Peyer's patch (tissue), 4 donors: ENCODE data around the gene ITGB4. TPM values are rescaled to one million over a fixed set of nuclear protein-coding genes. Genes with fewer than 3 reads are reported as not detected.

ENCODE experiments used
- DNase-seq, 3 donors: peaks; one replicate each; pipeline ENCODE4 v3.0.0-alpha.2; 2017 to 2019
- H3K27ac ChIP-seq, 4 donors: fragments of 200-600 bp; sonication (generic); one replicate each; pipeline ENCODE4 v1.5.1; 2016 to 2019
- H3K27me3 ChIP-seq, 2 donors: fragments of 200-600 bp; sonication (generic); one replicate each; pipeline ENCODE4 v1.5.1; 2019
- H3K36me3 ChIP-seq, 3 donors: fragments of 200-600 bp; sonication (generic); one replicate each; pipeline ENCODE4 v1.5.1; 2016 to 2019
- H3K4me1 ChIP-seq, 4 donors: fragments of 200-600 bp; sonication (generic); one replicate each; pipeline ENCODE4 v1.5.1; 2016 to 2019
- H3K4me3 ChIP-seq, 4 donors: fragments of 200-600 bp; sonication (generic); 1 replicate in 3 of 4; 2 replicates in 1 of 4; pipeline ENCODE4 v1.5.1; 2016 to 2019; ENCODE audit warnings: mild to moderate bottlenecking in 1 of 4
- H3K9me3 ChIP-seq, 4 donors: fragments of 200-600 bp; sonication (generic); one replicate each; pipeline ENCODE4 v1.5.1; 2016 to 2019; ENCODE audit warnings: mild to moderate bottlenecking in 1 of 4
- CTCF ChIP-seq, 6 experiments: fragments of 450-650 bp in 4 of 6; fragments of 200-600 bp in 2 of 6; sonication (generic) in 1 of 6; IDR thresholded peaks; one replicate each; pipeline ENCODE4 v1.5.1; 2017 to 2019; ENCODE audit warnings: antibody characterized with exemption in 6 of 6, mild to moderate bottlenecking in 3 of 6, moderate library complexity in 1 of 6
- POLR2A ChIP-seq, 2 donors: fragments of 450-650 bp; IDR thresholded peaks; one replicate each; pipeline ENCODE4 v1.5.1; 2017; ENCODE audit warnings: antibody characterized with exemption in 2 of 2, mild to moderate bottlenecking in 2 of 2, moderate library complexity in 2 of 2
- total RNA-seq, 4 donors: library from RNA; depleted of rRNA; stranded (reverse); fragments of >200 nt; gene quantifications; one replicate each; pipeline ENCODE4 v1.1.0, GENCODE V29; 2016

ITGB4 gene
- total RNA-seq, 4 donors from 2014 or later, result 80.0 to 368 (median 219) TPM

- H3K27ac ChIP-seq, result peak overlapping the region in 3 of 4 donors; percentile 86 to 96 (median 91)
- H3K36me3 ChIP-seq, result peaks cover 0 to 59% (median 2%) of the 10 kb centered on the region in 3 donors
- H3K9me3 ChIP-seq, result no peaks in the 10 kb centered on the region
- peak in 1 of 3 donors; percentile 71 for DNase-seq
- H3K4me3 ChIP-seq, result no peak overlapping the region
- peaks cover 0 to 72% (median 4%) of the 10 kb centered on the region in 4 donors for H3K4me1 ChIP-seq
- H3K27me3 ChIP-seq, result no peaks in the 10 kb centered on the region
- TF ChIP-seq CTCF (IDR thresholded peaks at IDR 0.05) (no peak), POLR2A (IDR thresholded peaks at IDR 0.05) (no peak)
Measured at GRCh38 chr17:75697651-75698291, 23.5 kb upstream of the ITGB4 start.

DNA sequence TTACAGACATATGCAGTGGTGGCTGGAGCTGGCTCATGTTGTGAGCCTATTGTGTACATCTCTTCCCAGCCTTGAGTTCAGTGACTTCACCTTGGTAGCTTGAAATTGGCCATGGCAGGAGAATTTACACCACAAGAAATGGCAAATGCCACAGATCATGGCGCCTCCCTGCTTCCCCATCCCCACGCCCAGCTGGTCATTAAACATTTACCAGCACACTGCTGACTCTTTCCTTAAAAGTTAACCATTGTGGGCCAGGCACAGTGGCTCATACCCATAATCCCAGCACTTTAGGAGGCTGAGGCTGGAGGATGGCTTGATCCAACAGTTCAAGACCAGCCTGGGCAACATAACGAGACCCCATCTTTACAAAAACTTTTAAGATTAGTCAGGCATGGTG is 22.6 kb upstream of the ITGB4 start:
- Histone ChIP-seq H3K4me3 (no peak overlapping the region), H3K4me1 (peaks cover 0 to 63% (median 4%) of the 10 kb centered on the region in 4 donors), H3K27me3 (no peaks in the 10 kb centered on the region), H3K9me3 (no peaks in the 10 kb centered on the region), H3K27ac (peak overlapping the region in 3 of 4 donors; percentile 86 to 96 (median 91)), H3K36me3 (peaks cover 0 to 59% (median 6%) of the 10 kb centered on the region in 3 donors)
- no peak for DNase-seq
- no peak for TF ChIP-seq CTCF (IDR thresholded peaks at IDR 0.05)
- no peak for TF ChIP-seq POLR2A (IDR thresholded peaks at IDR 0.05)

GRCh38 chr17:75701288-75701687 is 20.0 kb upstream of the ITGB4 start:
- Histone ChIP-seq H3K9me3 (no peaks in the 10 kb centered on the region), H3K27me3 (no peaks in the 10 kb centered on the region), H3K4me3 (no peak overlapping the region), H3K4me1 (peaks cover 0 to 42% (median 4%) of the 10 kb centered on the region in 4 donors), H3K36me3 (peaks cover 0 to 69% (median 6%) of the 10 kb centered on the region in 3 donors), H3K27ac (peak overlapping the region in 3 of 4 donors; percentile 67 to 96 (median 91))
- DNase-seq, result no peak
- no peak for TF ChIP-seq POLR2A (IDR thresholded peaks at IDR 0.05)
- no peak for TF ChIP-seq CTCF (IDR thresholded peaks at IDR 0.05)

GRCh38 chr17:75703191-75703590 is 18.1 kb upstream of the ITGB4 start:
- Histone ChIP-seq H3K9me3 (no peaks in the 10 kb centered on the region), H3K27me3 (no peaks in the 10 kb centered on the region), H3K36me3 (peaks cover 0 to 88% (median 6%) of the 10 kb centered on the region in 3 donors), H3K4me1 (peaks cover 0 to 25% (median 2%) of the 10 kb centered on the region in 4 donors), H3K4me3 (no peak overlapping the region), H3K27ac (no peak overlapping the region)
- DNase-seq, result no peak
- TF ChIP-seq POLR2A (IDR thresholded peaks at IDR 0.05), result no peak
- no peak for TF ChIP-seq CTCF (IDR thresholded peaks at IDR 0.05)

- DNase-seq, result no peak
Measured at GRCh38 chr17:75703591-75703990, 17.7 kb upstream of the ITGB4 start.

More at GRCh38 chr17:75703591-75703990, 17.7 kb upstream of the ITGB4 start:
- peaks cover 0 to 90% (median 6%) of the 10 kb centered on the region in 3 donors for H3K36me3 ChIP-seq
- H3K9me3 ChIP-seq, result no peaks in the 10 kb centered on the region
- no peaks in the 10 kb centered on the region for H3K27me3 ChIP-seq
- TF ChIP-seq POLR2A (IDR thresholded peaks at IDR 0.05), result no peak
- no peak for TF ChIP-seq CTCF (IDR thresholded peaks at IDR 0.05)
- no peak overlapping the region for H3K27ac ChIP-seq
- H3K4me1 ChIP-seq, result peaks cover 0 to 22% (median 2%) of the 10 kb centered on the region in 4 donors
- H3K4me3 ChIP-seq, result no peak overlapping the region
